Measurements from ENCODE around the gene CROCC2.

CROCC2 gene

DNA sequence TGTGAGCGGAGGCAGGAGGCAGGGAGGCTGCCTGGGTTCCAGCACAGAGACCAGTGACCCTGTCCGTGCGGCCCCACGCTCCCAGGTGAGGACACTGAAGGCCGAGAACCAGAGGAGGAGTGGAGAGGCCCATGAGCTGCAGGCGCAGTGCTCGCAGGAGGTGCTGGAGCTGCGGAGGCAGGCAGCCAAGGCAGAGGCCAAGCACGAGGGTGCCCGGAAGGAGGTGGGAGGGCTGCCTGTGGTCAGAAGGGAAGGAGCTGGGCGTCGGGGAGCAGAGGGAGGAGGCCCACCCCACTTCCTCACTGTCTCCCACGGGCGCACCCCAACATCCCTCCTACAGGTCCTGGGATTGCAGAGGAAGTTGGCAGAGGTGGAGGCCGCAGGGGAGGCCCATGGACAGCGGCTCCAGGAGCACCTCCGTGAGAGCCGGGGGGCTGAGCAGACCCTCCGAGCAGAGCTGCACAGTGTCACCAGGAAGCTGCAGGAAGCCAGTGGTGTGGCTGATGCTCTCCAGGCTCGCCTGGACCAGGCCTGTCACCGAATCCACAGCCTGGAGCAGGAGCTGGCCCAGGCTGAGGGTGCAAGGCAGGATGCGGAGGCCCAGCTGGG, 59.3 kb downstream of the CROCC2 start:
- Histone ChIP-seq H3K27me3 (ENCODE audit: control insufficient read depth, low read length) (no peaks in the 10 kb centered on the region), H3F3A (ENCODE audit: control insufficient read depth, insufficient read depth) (no peaks in the 10 kb centered on the region), H3K9me3 (ENCODE audit: control insufficient read depth, insufficient read depth, low read length) (no peaks in the 10 kb centered on the region), H3K79me2 (ENCODE audit: control insufficient read depth, low read length) (no peaks in the 10 kb centered on the region), H3K4me2 (ENCODE audit: low read length) (no peak overlapping the region), H3K36me3 (ENCODE audit: control insufficient read depth, low read length) (no peaks in the 10 kb centered on the region), H3K27ac (ENCODE audit: low read depth, low read length) (no peak overlapping the region), H3K4me3 (ENCODE audit: low read length) (no peak overlapping the region), H3K4me1 (ENCODE audit: control insufficient read depth, low read length) (no peaks in the 10 kb centered on the region), H4K20me1 (ENCODE audit: control insufficient read depth, insufficient read depth, low read depth, low read length) (no peaks in the 10 kb centered on the region), H3K9me2 (replicated peaks; ENCODE audit: control insufficient read depth, low read length) (no peaks in the 10 kb centered on the region)
- no peak for TF ChIP-seq EZH2phosphoT487 (IDR thresholded peaks at IDR 0.05; ENCODE audit: borderline replicate concordance, low read length)
- TF ChIP-seq, protein P1, sequence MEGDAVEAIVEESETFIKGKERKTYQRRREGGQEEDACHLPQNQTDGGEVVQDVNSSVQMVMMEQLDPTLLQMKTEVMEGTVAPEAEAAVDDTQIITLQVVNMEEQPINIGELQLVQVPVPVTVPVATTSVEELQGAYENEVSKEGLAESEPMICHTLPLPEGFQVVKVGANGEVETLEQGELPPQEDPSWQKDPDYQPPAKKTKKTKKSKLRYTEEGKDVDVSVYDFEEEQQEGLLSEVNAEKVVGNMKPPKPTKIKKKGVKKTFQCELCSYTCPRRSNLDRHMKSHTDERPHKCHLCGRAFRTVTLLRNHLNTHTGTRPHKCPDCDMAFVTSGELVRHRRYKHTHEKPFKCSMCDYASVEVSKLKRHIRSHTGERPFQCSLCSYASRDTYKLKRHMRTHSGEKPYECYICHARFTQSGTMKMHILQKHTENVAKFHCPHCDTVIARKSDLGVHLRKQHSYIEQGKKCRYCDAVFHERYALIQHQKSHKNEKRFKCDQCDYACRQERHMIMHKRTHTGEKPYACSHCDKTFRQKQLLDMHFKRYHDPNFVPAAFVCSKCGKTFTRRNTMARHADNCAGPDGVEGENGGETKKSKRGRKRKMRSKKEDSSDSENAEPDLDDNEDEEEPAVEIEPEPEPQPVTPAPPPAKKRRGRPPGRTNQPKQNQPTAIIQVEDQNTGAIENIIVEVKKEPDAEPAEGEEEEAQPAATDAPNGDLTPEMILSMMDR (IDR thresholded peaks at IDR 0.05; ENCODE audit: low read depth, low read length, poor library complexity, severe bottlenecking) = no peak

DNA sequence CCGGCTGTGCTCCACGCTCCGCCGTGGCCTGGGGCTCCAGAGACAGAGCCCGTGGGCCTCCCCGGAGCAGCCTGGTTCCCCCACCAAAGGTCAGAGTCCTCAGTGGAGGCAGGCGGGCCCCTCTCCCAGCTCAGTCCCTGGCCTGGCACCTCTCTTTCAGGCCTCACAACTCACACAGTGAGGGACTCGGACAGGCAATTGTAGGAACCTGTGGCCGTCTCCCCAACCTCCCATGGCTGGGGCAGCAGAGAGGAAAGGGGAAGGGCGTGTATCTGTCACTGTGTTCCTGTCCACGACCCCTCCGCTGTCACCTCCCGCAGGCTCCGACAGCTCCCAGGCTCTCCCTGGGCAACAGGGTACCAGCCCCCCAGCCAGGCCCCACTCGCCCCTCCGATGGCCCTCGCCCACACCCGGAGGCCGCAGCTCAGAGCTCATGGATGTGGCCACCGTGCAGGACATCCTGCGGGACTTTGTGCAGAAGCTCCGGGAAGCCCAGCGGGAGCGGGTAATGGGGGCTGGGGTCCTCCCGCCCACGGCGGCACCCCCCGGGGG, 59.8 kb downstream of the CROCC2 start:
- H3K9me3 ChIP-seq (ENCODE audit: control insufficient read depth, insufficient read depth, low read length) = no peaks in the 10 kb centered on the region
- no peak overlapping the region for H3K27ac ChIP-seq (ENCODE audit: low read depth, low read length)
- no peaks in the 10 kb centered on the region for H3K79me2 ChIP-seq (ENCODE audit: control insufficient read depth, low read length)
- no peaks in the 10 kb centered on the region for H3K4me1 ChIP-seq (ENCODE audit: control insufficient read depth, low read length)
- no peak overlapping the region for H3K4me3 ChIP-seq (ENCODE audit: low read length)
- TF ChIP-seq EZH2phosphoT487 (IDR thresholded peaks at IDR 0.05; ENCODE audit: borderline replicate concordance, low read length) = no peak
- TF ChIP-seq, protein P1 (IDR thresholded peaks at IDR 0.05; ENCODE audit: low read depth, low read length, poor library complexity, severe bottlenecking) = no peak
- no peaks in the 10 kb centered on the region for H4K20me1 ChIP-seq (ENCODE audit: control insufficient read depth, insufficient read depth, low read depth, low read length)
- H3K36me3 ChIP-seq (ENCODE audit: control insufficient read depth, low read length) = no peaks in the 10 kb centered on the region
- H3K27me3 ChIP-seq (ENCODE audit: control insufficient read depth, low read length) = no peaks in the 10 kb centered on the region; the same call in 1 of the 2 replicates
- no peak overlapping the region for H3K4me2 ChIP-seq (ENCODE audit: low read length)
- no peaks in the 10 kb centered on the region for H3F3A ChIP-seq (ENCODE audit: control insufficient read depth, insufficient read depth)
- H3K9me2 ChIP-seq (replicated peaks; ENCODE audit: control insufficient read depth, low read length) = no peaks in the 10 kb centered on the region

- H3K27me3 ChIP-seq (ENCODE audit: control insufficient read depth, low read length) = no peaks in the 10 kb centered on the region; the same call in 1 of the 2 replicates
- no peaks in the 10 kb centered on the region for H3K36me3 ChIP-seq (ENCODE audit: control insufficient read depth, low read length)
- H3K9me3 ChIP-seq (ENCODE audit: control insufficient read depth, insufficient read depth, low read length) = no peaks in the 10 kb centered on the region
- no peaks in the 10 kb centered on the region for H3F3A ChIP-seq (ENCODE audit: control insufficient read depth, insufficient read depth)
- TF ChIP-seq, protein P1 (IDR thresholded peaks at IDR 0.05; ENCODE audit: low read depth, low read length, poor library complexity, severe bottlenecking) = no peak
- no peak for TF ChIP-seq EZH2phosphoT487 (IDR thresholded peaks at IDR 0.05; ENCODE audit: borderline replicate concordance, low read length)
- no peaks in the 10 kb centered on the region for H3K4me1 ChIP-seq (ENCODE audit: control insufficient read depth, low read length)
- no peaks in the 10 kb centered on the region for H4K20me1 ChIP-seq (ENCODE audit: control insufficient read depth, insufficient read depth, low read depth, low read length)
- H3K27ac ChIP-seq (ENCODE audit: low read depth, low read length) = no peak overlapping the region
- no peak overlapping the region for H3K4me3 ChIP-seq (ENCODE audit: low read length)
- no peaks in the 10 kb centered on the region for H3K9me2 ChIP-seq (replicated peaks; ENCODE audit: control insufficient read depth, low read length)
- H3K79me2 ChIP-seq (ENCODE audit: control insufficient read depth, low read length) = no peaks in the 10 kb centered on the region
- no peak overlapping the region for H3K4me2 ChIP-seq (ENCODE audit: low read length)
Observed at GRCh38 chr2:240966457-240966905, 60.3 kb downstream of the CROCC2 start.
